Cardiac muscle cell (in vitro differentiated cells and primary cell): Measurements from ENCODE around the gene RENBP. TPM values are rescaled to one million over a fixed set of nuclear protein-coding genes. Genes with fewer than 3 reads are reported as not detected.

Experiments used
- DNase-seq, 2 donors: peaks; one replicate each; pipeline versions ENCODE4 v3.0.0 to v3.0.0-alpha.2; 2010 to 2017; ENCODE audit warnings: low read depth in 1 of 2, low spot score in 1 of 2
- H3K27ac ChIP-seq: fragments of 200-600 bp; sonication (generic); 2 replicates; pipeline ENCODE4 v1.5.1; 2016
- H3K27me3 ChIP-seq: fragments of 200-600 bp; sonication (generic); 2 replicates; pipeline ENCODE4 v1.6.0; 2016; ENCODE audit warnings: control low read depth
- H3K36me3 ChIP-seq: fragments of 200-600 bp; sonication (generic); 2 replicates; pipeline ENCODE4 v1.5.1; 2016; ENCODE audit warnings: control low read depth
- H3K4me1 ChIP-seq: fragments of 200-600 bp; sonication (generic); 2 replicates; pipeline ENCODE4 v1.8.1; 2017; ENCODE audit warnings: low read depth, mild to moderate bottlenecking, mixed run types
- H3K4me3 ChIP-seq: fragments of 200-600 bp; sonication (generic); 2 replicates; pipeline ENCODE4 v1.5.1; 2016; ENCODE audit warnings: mild to moderate bottlenecking
- H3K9me3 ChIP-seq: fragments of 200-600 bp; sonication (generic); 2 replicates; pipeline ENCODE4 v1.5.1; 2017; ENCODE audit warnings: low read depth, mild to moderate bottlenecking, control low read depth
- CTCF ChIP-seq: IDR thresholded peaks from 2 replicates; pipeline ENCODE4 v1.5.1; 2012; ENCODE audit warnings: low read depth, mild to moderate bottlenecking, low read length
- polyA plus RNA-seq: library from polyadenylated mRNA; unstranded; fragments of >200 nt; fragmentation: Nextera tagmentation; extraction: Ambion mirVana; gene quantifications from 2 replicates; pipeline ENCODE4 v1.2.1, GENCODE V29; 2016
- total RNA-seq: library from RNA; depleted of rRNA; stranded (reverse); fragments of >200 nt; gene quantifications from 2 replicates; pipeline ENCODE4 v1.2.3, GENCODE V29; 2016

RENBP gene
- total and polyA plus RNA-seq, 2 experiments from 2014 or later: 7.4 to 12.4 TPM

GRCh38 chrX:153960077-153960476, 15.6 kb upstream of the RENBP start:
- DNase-seq: no peak
- no peaks in the 10 kb centered on the region for H3K27me3 ChIP-seq
- no peaks in the 10 kb centered on the region for H3K4me1 ChIP-seq
- H3K9me3 ChIP-seq: no peaks in the 10 kb centered on the region
- no peak overlapping the region for H3K4me3 ChIP-seq
- H3K36me3 ChIP-seq: no peaks in the 10 kb centered on the region
- H3K27ac ChIP-seq: no peak overlapping the region
- no peak for TF ChIP-seq CTCF

- no peaks in the 10 kb centered on the region for H3K36me3 ChIP-seq
- H3K9me3 ChIP-seq: no peaks in the 10 kb centered on the region
- no peak overlapping the region for H3K4me3 ChIP-seq
- no peak for DNase-seq
- no peak overlapping the region for H3K27ac ChIP-seq
- no peaks in the 10 kb centered on the region for H3K4me1 ChIP-seq
- no peak for TF ChIP-seq CTCF
- H3K27me3 ChIP-seq: no peaks in the 10 kb centered on the region
Observed at GRCh38 chrX:153959649-153960048, 15.2 kb upstream of the RENBP start.

- Histone ChIP-seq H3K9me3 (no peaks in the 10 kb centered on the region), H3K36me3 (no peaks in the 10 kb centered on the region), H3K27ac (no peak overlapping the region), H3K4me3 (no peak overlapping the region), H3K27me3 (no peaks in the 10 kb centered on the region), H3K4me1 (no peaks in the 10 kb centered on the region)
- no peak for TF ChIP-seq CTCF
- DNase-seq: no peak
Observed at GRCh38 chrX:153958605-153959004, 14.2 kb upstream of the RENBP start.

GRCh38 chrX:153957224-153957623, 12.8 kb upstream of the RENBP start:
- no peaks in the 10 kb centered on the region for H3K4me1 ChIP-seq
- TF ChIP-seq CTCF: no peak
- DNase-seq: no peak
- H3K4me3 ChIP-seq: no peak overlapping the region
- H3K27me3 ChIP-seq: no peaks in the 10 kb centered on the region
- no peaks in the 10 kb centered on the region for H3K36me3 ChIP-seq
- H3K9me3 ChIP-seq: no peaks in the 10 kb centered on the region
- no peak overlapping the region for H3K27ac ChIP-seq

GRCh38 chrX:153956044-153956907, 11.8 kb upstream of the RENBP start:
- H3K9me3 ChIP-seq: no peaks in the 10 kb centered on the region
- no peaks in the 10 kb centered on the region for H3K27me3 ChIP-seq
- H3K4me3 ChIP-seq: no peak overlapping the region
- TF ChIP-seq CTCF: no peak
- H3K27ac ChIP-seq: no peak overlapping the region
- H3K36me3 ChIP-seq: no peaks in the 10 kb centered on the region
- no peaks in the 10 kb centered on the region for H3K4me1 ChIP-seq
- DNase-seq: no peak
